Gastroesophageal sphincter (tissue), 4 donors: Measurements from ENCODE around the gene SLC15A5. TPM values are rescaled to one million over a fixed set of nuclear protein-coding genes. Genes with fewer than 3 reads are reported as not detected.

Experiments
- ATAC-seq: fragments of 150-250 bp; one replicate; pipeline ENCODE4 v1.9.1; 2016; ENCODE audit warnings: mild to moderate bottlenecking, moderate library complexity
- H3K27ac ChIP-seq, 4 donors: fragments of 200-600 bp; sonication (generic) in 3 of 4; 1 replicate in 3 of 4; 2 replicates in 1 of 4; pipeline ENCODE4 v1.5.1; 2016 to 2019
- H3K27me3 ChIP-seq: fragments of 200-600 bp; sonication (generic); one replicate; pipeline ENCODE4 v1.5.1; 2019
- H3K36me3 ChIP-seq, 2 donors: fragments of 200-600 bp; sonication (generic); one replicate each; pipeline ENCODE4 v1.5.1; 2019; ENCODE audit warnings: control low read depth in 1 of 2
- H3K4me1 ChIP-seq, 3 donors: fragments of 200-600 bp; sonication (generic); 1 replicate in 2 of 3; 2 replicates in 1 of 3; pipeline ENCODE4 v1.5.1; 2016 to 2019; ENCODE audit warnings: control low read depth in 2 of 3
- H3K4me3 ChIP-seq, 2 donors: fragments of 200-600 bp; sonication (generic); one replicate each; pipeline ENCODE4 v1.5.1; 2019; ENCODE audit warnings: mild to moderate bottlenecking in 1 of 2, moderate library complexity in 1 of 2
- H3K9me3 ChIP-seq, 3 donors: fragments of 200-600 bp; sonication (generic); one replicate each; pipeline ENCODE4 v1.5.1; 2017 to 2019; ENCODE audit warnings: control low read depth in 2 of 3
- CTCF ChIP-seq, 4 experiments: fragments of 200-600 bp in 2 of 4; fragments of 450-650 bp in 2 of 4; sonication (generic) in 1 of 4; IDR thresholded peaks; one replicate each; pipeline ENCODE4 v1.5.1; 2017 to 2019; ENCODE audit warnings: antibody characterized with exemption in 4 of 4, mild to moderate bottlenecking in 2 of 4, moderate library complexity in 2 of 4
- EP300 ChIP-seq: sonication (generic); formaldehyde crosslinking; IDR thresholded peaks from one replicate; pipeline ENCODE4 v1.6.1; 2017; ENCODE audit warnings: antibody characterized with exemption, mild to moderate bottlenecking
- POLR2A ChIP-seq, 2 donors: fragments of 450-650 bp; IDR thresholded peaks; one replicate each; pipeline ENCODE4 v1.6.1; 2017; ENCODE audit warnings: antibody characterized with exemption in 2 of 2, mild to moderate bottlenecking in 2 of 2, moderate library complexity in 1 of 2
- POLR2AphosphoS5 ChIP-seq: sonication (generic); formaldehyde crosslinking; IDR thresholded peaks from one replicate; pipeline ENCODE4 v1.6.1; 2017; ENCODE audit warnings: antibody characterized with exemption
- WGBS, 2 donors: methylation state at CpG; one replicate each; pipeline ENCODE4 v1.1.5; 2018; ENCODE audit warnings: low coverage in 1 of 2; 5-methylcytosine and 5-hydroxymethylcytosine counted together
- total RNA-seq, 4 donors: library from RNA; depleted of rRNA; stranded (reverse); fragments of >200 nt; gene quantifications; one replicate each; pipeline ENCODE4 v1.1.0, GENCODE V29; 2016

The SLC15A5 gene
- not detected for total RNA-seq

- WGBS, 2 donors, result 69 to 75% methylated on average over 5 of the region's 5 CpGs
Observed at GRCh38 chr12:16277585-16277984, at the start of gene SLC15A5. Gene SLC15A5 (minus strand): TSS chr12:16277685. CDS start chr12:16277685, 0 bp downstream.

GRCh38 chr12:16325426-16325825 lies 47.9 kb upstream of the SLC15A5 start:
- H3K4me1 ChIP-seq, result no peaks in the 10 kb centered on the region
- H3K36me3 ChIP-seq, result no peaks in the 10 kb centered on the region
- ATAC-seq, result no peak
- no peak overlapping the region for H3K27ac ChIP-seq
- H3K4me3 ChIP-seq, result no peak overlapping the region
- no peaks in the 10 kb centered on the region for H3K27me3 ChIP-seq
- TF ChIP-seq POLR2A (IDR thresholded peaks at IDR 0.05) (no peak), POLR2AphosphoS5 (no peak), EP300 (no peak), CTCF (IDR thresholded peaks at IDR 0.05) (no peak)
- 18 to 20% methylated on average over 2 to 3 of the region's 3 CpGs for WGBS, 2 donors
- no peaks in the 10 kb centered on the region for H3K9me3 ChIP-seq

More at GRCh38 chr12:16277585-16277984, at the start of gene SLC15A5:
- Histone ChIP-seq H3K36me3 (no peaks in the 10 kb centered on the region), H3K9me3 (no peaks in the 10 kb centered on the region), H3K27me3 (no peaks in the 10 kb centered on the region), H3K27ac (no peak within 1 kb of the TSS), H3K4me3 (no peak within 1 kb of the TSS), H3K4me1 (no peaks in the 10 kb centered on the region)
- no peak for ATAC-seq
- TF ChIP-seq CTCF (IDR thresholded peaks at IDR 0.05) (no peak), EP300 (no peak), POLR2A (IDR thresholded peaks at IDR 0.05) (no peak), POLR2AphosphoS5 (no peak)

- no peak overlapping the region for H3K4me3 ChIP-seq
- ATAC-seq, result no peak
- no peaks in the 10 kb centered on the region for H3K9me3 ChIP-seq
- no peak overlapping the region for H3K27ac ChIP-seq
- no peaks in the 10 kb centered on the region for H3K27me3 ChIP-seq
- no peaks in the 10 kb centered on the region for H3K36me3 ChIP-seq
- H3K4me1 ChIP-seq, result no peaks in the 10 kb centered on the region
- TF ChIP-seq POLR2AphosphoS5, result no peak
- no peak for TF ChIP-seq CTCF (IDR thresholded peaks at IDR 0.05)
- TF ChIP-seq POLR2A (IDR thresholded peaks at IDR 0.05), result no peak
- TF ChIP-seq EP300, result no peak
- 86 to 100% methylated on average over 2 to 3 of the region's 3 CpGs for WGBS, 2 donors
Observed at GRCh38 chr12:16324772-16325171, 47.3 kb upstream of the SLC15A5 start.

- H3K36me3 ChIP-seq, result no peaks in the 10 kb centered on the region
- H3K9me3 ChIP-seq, result no peaks in the 10 kb centered on the region
- TF ChIP-seq EP300, result no peak
- H3K4me3 ChIP-seq, result no peak overlapping the region
- no peaks in the 10 kb centered on the region for H3K4me1 ChIP-seq
- ATAC-seq, result no peak
- WGBS, 2 donors, result 51 to 73% methylated on average over 5 of the region's 5 CpGs
- no peaks in the 10 kb centered on the region for H3K27me3 ChIP-seq
- H3K27ac ChIP-seq, result no peak overlapping the region
Observed at GRCh38 chr12:16324272-16324671, 46.8 kb upstream of the SLC15A5 start.

- H3K27ac ChIP-seq, result no peak overlapping the region
- H3K4me1 ChIP-seq, result no peaks in the 10 kb centered on the region
- H3K36me3 ChIP-seq, result no peaks in the 10 kb centered on the region
- no peaks in the 10 kb centered on the region for H3K27me3 ChIP-seq
- ATAC-seq, result no peak
- H3K4me3 ChIP-seq, result no peak overlapping the region
- TF ChIP-seq POLR2A (IDR thresholded peaks at IDR 0.05) (no peak), CTCF (IDR thresholded peaks at IDR 0.05) (no peak), POLR2AphosphoS5 (no peak), EP300 (no peak)
- no peaks in the 10 kb centered on the region for H3K9me3 ChIP-seq
- WGBS, 2 donors, result 82 to 86% methylated on average over 2 of the region's 2 CpGs
Observed at GRCh38 chr12:16323638-16324037, 46.2 kb upstream of the SLC15A5 start.
